ENCODE measurements around the gene CLSTN3. TPM values are rescaled to one million over a fixed set of nuclear protein-coding genes. Genes with fewer than 3 reads are reported as not detected.

CLSTN3 gene
- total and polyA plus RNA-seq, 10 of the 15 experiments (the other 5 are each of a cell fraction or from before 2014, with no cell fraction given) = 0.09 to 35.9 (median 11.3) TPM

DNA sequence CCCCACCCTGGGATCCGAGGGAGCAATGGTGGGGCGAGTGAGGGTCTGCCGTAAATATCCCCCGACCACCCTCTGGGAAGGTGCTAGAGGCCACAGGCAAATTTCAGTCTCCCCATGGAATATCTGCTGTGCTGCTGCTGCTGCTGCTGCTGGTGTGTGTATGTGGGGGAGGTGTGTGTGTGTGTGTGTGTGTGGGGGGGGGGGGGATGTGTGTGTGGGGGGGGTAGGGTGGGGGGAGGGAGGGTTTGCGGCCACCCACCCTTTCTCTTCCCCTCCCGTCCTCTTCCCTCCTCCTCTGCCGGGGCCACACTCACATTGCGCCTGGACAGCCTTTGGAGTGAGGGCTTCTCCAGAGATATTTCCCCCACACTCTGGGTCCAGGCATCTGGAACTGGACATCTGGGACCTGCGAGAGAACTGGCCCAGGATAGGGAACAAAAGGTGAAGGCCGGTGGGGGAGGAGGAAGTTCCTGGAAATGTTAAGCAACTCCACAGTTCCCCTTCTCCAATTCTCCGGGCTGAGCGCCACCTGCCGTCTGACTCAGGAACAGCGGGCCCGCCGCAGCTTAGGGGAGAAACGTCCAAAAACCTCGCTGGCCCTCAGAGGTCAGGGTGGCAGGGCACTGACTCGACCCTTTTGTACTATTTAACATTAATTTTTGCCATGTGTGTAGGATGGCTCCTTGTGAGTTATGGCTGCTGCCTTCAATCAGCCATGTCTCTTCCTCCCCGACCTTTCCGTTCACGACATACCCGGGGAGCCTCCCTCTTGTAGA is 21.2 kb upstream of the CLSTN3 start, which contains the start of gene C1RL (continued):
- TF ChIP-seq, protein P1, sequence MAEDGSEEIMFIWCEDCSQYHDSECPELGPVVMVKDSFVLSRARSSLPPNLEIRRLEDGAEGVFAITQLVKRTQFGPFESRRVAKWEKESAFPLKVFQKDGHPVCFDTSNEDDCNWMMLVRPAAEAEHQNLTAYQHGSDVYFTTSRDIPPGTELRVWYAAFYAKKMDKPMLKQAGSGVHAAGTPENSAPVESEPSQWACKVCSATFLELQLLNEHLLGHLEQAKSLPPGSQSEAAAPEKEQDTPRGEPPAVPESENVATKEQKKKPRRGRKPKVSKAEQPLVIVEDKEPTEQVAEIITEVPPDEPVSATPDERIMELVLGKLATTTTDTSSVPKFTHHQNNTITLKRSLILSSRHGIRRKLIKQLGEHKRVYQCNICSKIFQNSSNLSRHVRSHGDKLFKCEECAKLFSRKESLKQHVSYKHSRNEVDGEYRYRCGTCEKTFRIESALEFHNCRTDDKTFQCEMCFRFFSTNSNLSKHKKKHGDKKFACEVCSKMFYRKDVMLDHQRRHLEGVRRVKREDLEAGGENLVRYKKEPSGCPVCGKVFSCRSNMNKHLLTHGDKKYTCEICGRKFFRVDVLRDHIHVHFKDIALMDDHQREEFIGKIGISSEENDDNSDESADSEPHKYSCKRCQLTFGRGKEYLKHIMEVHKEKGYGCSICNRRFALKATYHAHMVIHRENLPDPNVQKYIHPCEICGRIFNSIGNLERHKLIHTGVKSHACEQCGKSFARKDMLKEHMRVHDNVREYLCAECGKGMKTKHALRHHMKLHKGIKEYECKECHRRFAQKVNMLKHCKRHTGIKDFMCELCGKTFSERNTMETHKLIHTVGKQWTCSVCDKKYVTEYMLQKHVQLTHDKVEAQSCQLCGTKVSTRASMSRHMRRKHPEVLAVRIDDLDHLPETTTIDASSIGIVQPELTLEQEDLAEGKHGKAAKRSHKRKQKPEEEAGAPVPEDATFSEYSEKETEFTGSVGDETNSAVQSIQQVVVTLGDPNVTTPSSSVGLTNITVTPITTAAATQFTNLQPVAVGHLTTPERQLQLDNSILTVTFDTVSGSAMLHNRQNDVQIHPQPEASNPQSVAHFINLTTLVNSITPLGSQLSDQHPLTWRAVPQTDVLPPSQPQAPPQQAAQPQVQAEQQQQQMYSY (CRISPR knock-in tag; IDR thresholded peaks at IDR 0.05) = no peak
- TF ChIP-seq CHD2 (IDR thresholded peaks at IDR 0.05; ENCODE audit: borderline replicate concordance, low read depth, low read length) (peak; percentile 77), RB1 (IDR thresholded peaks at IDR 0.05; ENCODE audit: borderline replicate concordance) (no peak; the same call in 1 of the 2 replicates), NFXL1 (IDR thresholded peaks at IDR 0.05; ENCODE audit: borderline replicate concordance) (no peak), SMC3 (IDR thresholded peaks at IDR 0.05; ENCODE audit: borderline replicate concordance, low read length) (peak; percentile 65), IKZF1 (conservative IDR thresholded peaks at IDR 0.05) (peak; percentile 81; the same call in 1 of the 2 replicates), IKZF2 (IDR thresholded peaks at IDR 0.05) (peak; percentile 73 to 79), POLR2A (IDR thresholded peaks at IDR 0.05; ENCODE audit: low read depth, low read length) (0 out of 2 replicates have a peak, but pooled peaks have one; percentile 13), CEBPB (IDR thresholded peaks at IDR 0.05; ENCODE audit: borderline replicate concordance in 1 of 2, low read depth in 2 of 2, low read length in 2 of 2) (peak in 1 of 2 experiments; percentile 72; a peak in 2 of 4 replicates), ZNF207 (IDR thresholded peaks at IDR 0.05; ENCODE audit: borderline replicate concordance) (peak; percentile 72; the same call in 1 of the 2 replicates), GABPA (IDR thresholded peaks at IDR 0.05; ENCODE audit: low read depth) (no peak)
- TF ChIP-seq, protein P2, sequence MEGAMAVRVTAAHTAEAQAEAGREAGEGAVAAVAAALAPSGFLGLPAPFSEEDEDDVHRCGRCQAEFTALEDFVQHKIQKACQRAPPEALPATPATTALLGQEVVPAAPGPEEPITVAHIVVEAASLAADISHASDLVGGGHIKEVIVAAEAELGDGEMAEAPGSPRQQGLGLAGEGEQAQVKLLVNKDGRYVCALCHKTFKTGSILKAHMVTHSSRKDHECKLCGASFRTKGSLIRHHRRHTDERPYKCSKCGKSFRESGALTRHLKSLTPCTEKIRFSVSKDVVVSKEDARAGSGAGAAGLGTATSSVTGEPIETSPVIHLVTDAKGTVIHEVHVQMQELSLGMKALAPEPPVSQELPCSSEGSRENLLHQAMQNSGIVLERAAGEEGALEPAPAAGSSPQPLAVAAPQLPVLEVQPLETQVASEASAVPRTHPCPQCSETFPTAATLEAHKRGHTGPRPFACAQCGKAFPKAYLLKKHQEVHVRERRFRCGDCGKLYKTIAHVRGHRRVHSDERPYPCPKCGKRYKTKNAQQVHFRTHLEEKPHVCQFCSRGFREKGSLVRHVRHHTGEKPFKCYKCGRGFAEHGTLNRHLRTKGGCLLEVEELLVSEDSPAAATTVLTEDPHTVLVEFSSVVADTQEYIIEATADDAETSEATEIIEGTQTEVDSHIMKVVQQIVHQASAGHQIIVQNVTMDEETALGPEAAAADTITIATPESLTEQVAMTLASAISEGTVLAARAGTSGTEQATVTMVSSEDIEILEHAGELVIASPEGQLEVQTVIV (IDR thresholded peaks at IDR 0.05; ENCODE audit: borderline replicate concordance, partially characterized antibody) = peak; percentile 16
- TF ChIP-seq, protein P3, sequence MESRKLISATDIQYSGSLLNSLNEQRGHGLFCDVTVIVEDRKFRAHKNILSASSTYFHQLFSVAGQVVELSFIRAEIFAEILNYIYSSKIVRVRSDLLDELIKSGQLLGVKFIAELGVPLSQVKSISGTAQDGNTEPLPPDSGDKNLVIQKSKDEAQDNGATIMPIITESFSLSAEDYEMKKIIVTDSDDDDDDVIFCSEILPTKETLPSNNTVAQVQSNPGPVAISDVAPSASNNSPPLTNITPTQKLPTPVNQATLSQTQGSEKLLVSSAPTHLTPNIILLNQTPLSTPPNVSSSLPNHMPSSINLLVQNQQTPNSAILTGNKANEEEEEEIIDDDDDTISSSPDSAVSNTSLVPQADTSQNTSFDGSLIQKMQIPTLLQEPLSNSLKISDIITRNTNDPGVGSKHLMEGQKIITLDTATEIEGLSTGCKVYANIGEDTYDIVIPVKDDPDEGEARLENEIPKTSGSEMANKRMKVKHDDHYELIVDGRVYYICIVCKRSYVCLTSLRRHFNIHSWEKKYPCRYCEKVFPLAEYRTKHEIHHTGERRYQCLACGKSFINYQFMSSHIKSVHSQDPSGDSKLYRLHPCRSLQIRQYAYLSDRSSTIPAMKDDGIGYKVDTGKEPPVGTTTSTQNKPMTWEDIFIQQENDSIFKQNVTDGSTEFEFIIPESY (IDR thresholded peaks at IDR 0.05) = no peak
- TF ChIP-seq, protein P4, sequence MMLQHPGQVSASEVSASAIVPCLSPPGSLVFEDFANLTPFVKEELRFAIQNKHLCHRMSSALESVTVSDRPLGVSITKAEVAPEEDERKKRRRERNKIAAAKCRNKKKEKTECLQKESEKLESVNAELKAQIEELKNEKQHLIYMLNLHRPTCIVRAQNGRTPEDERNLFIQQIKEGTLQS (IDR thresholded peaks at IDR 0.05; ENCODE audit: borderline replicate concordance, extremely low read depth, low read depth, low read length) = no peak
- TF ChIP-seq, protein P5, sequence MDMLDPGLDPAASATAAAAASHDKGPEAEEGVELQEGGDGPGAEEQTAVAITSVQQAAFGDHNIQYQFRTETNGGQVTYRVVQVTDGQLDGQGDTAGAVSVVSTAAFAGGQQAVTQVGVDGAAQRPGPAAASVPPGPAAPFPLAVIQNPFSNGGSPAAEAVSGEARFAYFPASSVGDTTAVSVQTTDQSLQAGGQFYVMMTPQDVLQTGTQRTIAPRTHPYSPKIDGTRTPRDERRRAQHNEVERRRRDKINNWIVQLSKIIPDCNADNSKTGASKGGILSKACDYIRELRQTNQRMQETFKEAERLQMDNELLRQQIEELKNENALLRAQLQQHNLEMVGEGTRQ (IDR thresholded peaks at IDR 0.05; ENCODE audit: borderline replicate concordance, low read depth, low read length) = no peak
- TF ChIP-seq, protein P6, sequence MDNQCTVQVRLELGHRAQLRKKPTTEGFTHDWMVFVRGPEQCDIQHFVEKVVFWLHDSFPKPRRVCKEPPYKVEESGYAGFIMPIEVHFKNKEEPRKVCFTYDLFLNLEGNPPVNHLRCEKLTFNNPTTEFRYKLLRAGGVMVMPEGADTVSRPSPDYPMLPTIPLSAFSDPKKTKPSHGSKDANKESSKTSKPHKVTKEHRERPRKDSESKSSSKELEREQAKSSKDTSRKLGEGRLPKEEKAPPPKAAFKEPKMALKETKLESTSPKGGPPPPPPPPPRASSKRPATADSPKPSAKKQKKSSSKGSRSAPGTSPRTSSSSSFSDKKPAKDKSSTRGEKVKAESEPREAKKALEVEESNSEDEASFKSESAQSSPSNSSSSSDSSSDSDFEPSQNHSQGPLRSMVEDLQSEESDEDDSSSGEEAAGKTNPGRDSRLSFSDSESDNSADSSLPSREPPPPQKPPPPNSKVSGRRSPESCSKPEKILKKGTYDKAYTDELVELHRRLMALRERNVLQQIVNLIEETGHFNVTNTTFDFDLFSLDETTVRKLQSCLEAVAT (IDR thresholded peaks at IDR 0.05) = peak; percentile 59
